Fibroblast of lung (primary cell): Measurements from ENCODE around the gene C7orf33.

Experiments
- EZH2 ChIP-seq: IDR thresholded peaks from 2 replicates; pipeline ENCODE4 v1.5.1; 2012; ENCODE audit warnings: low read length, control low read depth, mild to moderate bottlenecking; ENCODE audit errors: missing control alignments
- TF ChIP-seq, protein P1 (sequence below), 2 donors: IDR thresholded peaks in 1 of 2; conservative IDR thresholded peaks in 1 of 2; 1 replicate in 1 of 2; 2 replicates in 1 of 2; pipeline ENCODE4 v1.5.1; 2011 to 2012; ENCODE audit warnings: low read length in 2 of 2, control low read depth in 1 of 2, inconsistent platforms in 1 of 2, low read depth in 1 of 2, mild to moderate bottlenecking in 1 of 2

GRCh38 chr7:148561099-148561498 is 29.5 kb upstream of the C7orf33 start:
- TF ChIP-seq, protein P1, sequence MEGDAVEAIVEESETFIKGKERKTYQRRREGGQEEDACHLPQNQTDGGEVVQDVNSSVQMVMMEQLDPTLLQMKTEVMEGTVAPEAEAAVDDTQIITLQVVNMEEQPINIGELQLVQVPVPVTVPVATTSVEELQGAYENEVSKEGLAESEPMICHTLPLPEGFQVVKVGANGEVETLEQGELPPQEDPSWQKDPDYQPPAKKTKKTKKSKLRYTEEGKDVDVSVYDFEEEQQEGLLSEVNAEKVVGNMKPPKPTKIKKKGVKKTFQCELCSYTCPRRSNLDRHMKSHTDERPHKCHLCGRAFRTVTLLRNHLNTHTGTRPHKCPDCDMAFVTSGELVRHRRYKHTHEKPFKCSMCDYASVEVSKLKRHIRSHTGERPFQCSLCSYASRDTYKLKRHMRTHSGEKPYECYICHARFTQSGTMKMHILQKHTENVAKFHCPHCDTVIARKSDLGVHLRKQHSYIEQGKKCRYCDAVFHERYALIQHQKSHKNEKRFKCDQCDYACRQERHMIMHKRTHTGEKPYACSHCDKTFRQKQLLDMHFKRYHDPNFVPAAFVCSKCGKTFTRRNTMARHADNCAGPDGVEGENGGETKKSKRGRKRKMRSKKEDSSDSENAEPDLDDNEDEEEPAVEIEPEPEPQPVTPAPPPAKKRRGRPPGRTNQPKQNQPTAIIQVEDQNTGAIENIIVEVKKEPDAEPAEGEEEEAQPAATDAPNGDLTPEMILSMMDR (conservative IDR thresholded peaks at IDR 0.05 in 1 of 2, IDR thresholded peaks at IDR 0.05 in 1 of 2; ENCODE audit: low read depth in 1 of 2, low read length in 2 of 2): no peak
- no peak for TF ChIP-seq EZH2
